ENCODE measurements around the gene LIPG. TPM values are rescaled to one million over a fixed set of nuclear protein-coding genes. Genes with fewer than 3 reads are reported as not detected.

The LIPG gene
- total RNA-seq, 1 experiment from 2014 or later, result 6.8 TPM

GRCh38 chr18:49546278-49546677 is 15.6 kb upstream of the LIPG start (continued):
- TF ChIP-seq OVOL2 (CRISPR knock-in tag; IDR thresholded peaks at IDR 0.05; ENCODE audit: borderline replicate concordance) (no peak), E2F1 (CRISPR knock-in tag; IDR thresholded peaks at IDR 0.05) (no peak), HMGA2 (CRISPR knock-in tag; IDR thresholded peaks at IDR 0.05) (no peak), SP1 (CRISPR knock-in tag; conservative IDR thresholded peaks at IDR 0.05) (no peak), IRF2 (CRISPR knock-in tag; IDR thresholded peaks at IDR 0.05; ENCODE audit: borderline replicate concordance, low read depth) (no peak), GRHL2 (CRISPR knock-in tag; IDR thresholded peaks at IDR 0.05; ENCODE audit: insufficient replicate concordance, severe bottlenecking) (no peak)

- no peak overlapping the region for H3K27ac Mint-ChIP-seq
- ChIA-PET POLR2A (no interaction called here), CTCF (no interaction called here)
- H3K36me3 Mint-ChIP-seq, result peaks cover 9% of the 10 kb centered on the region
- TF ChIP-seq NR2C2 (CRISPR knock-in tag; IDR thresholded peaks at IDR 0.05) (no peak), ESRRA (CRISPR knock-in tag; IDR thresholded peaks at IDR 0.05; ENCODE audit: borderline replicate concordance) (no peak), ERG (CRISPR knock-in tag; IDR thresholded peaks at IDR 0.05) (no peak), E2F1 (CRISPR knock-in tag; IDR thresholded peaks at IDR 0.05) (no peak), ATF3 (CRISPR knock-in tag; conservative IDR thresholded peaks at IDR 0.05) (no peak), JAZF1 (CRISPR knock-in tag; IDR thresholded peaks at IDR 0.05) (no peak), KAT7 (CRISPR knock-in tag; IDR thresholded peaks at IDR 0.05; ENCODE audit: borderline replicate concordance) (no peak), ZNF396 (CRISPR knock-in tag; IDR thresholded peaks at IDR 0.05; ENCODE audit: borderline replicate concordance) (no peak), ELF4 (CRISPR knock-in tag; IDR thresholded peaks at IDR 0.05; ENCODE audit: low read depth) (no peak), CTCF (IDR thresholded peaks at IDR 0.05) (no peak), HMGA2 (CRISPR knock-in tag; IDR thresholded peaks at IDR 0.05) (no peak), ARID4B (CRISPR knock-in tag; IDR thresholded peaks at IDR 0.05; ENCODE audit: borderline replicate concordance) (no peak), ZNF425 (CRISPR knock-in tag; conservative IDR thresholded peaks at IDR 0.05) (no peak), GRHL2 (CRISPR knock-in tag; IDR thresholded peaks at IDR 0.05; ENCODE audit: insufficient replicate concordance, severe bottlenecking) (no peak), HMGXB4 (CRISPR knock-in tag; IDR thresholded peaks at IDR 0.05) (no peak)
- DNase-seq (ENCODE audit: low spot score) (no peak), ATAC-seq (peak; percentile 67)
- H3K4me3 Mint-ChIP-seq, result no peak overlapping the region
- peaks cover 10% of the 10 kb centered on the region for H3K9me3 Mint-ChIP-seq
- no peaks in the 10 kb centered on the region for H3K27me3 Mint-ChIP-seq (ENCODE audit: low read depth)
- H3K4me1 Mint-ChIP-seq, result peaks cover 15% of the 10 kb centered on the region
Observed at GRCh38 chr18:49546719-49547273, 15.1 kb upstream of the LIPG start.
